Neuronal stem cell (in vitro differentiated cells): ENCODE data around the gene KAT7.
A peak's percentile ranks its signal among the peaks of the same experiment; 100 is the strongest.

Experiments used
- DNase-seq: peaks from one replicate; pipeline ENCODE4 v3.0.0-alpha.2; 2013; ENCODE audit warnings: low spot score
- H2AFZ ChIP-seq: one replicate; pipeline ENCODE4 v1.6.1; 2013; ENCODE audit warnings: mild to moderate bottlenecking, low read length, inconsistent platforms
- H2AK5ac ChIP-seq: 2 replicates; pipeline ENCODE4 v1.6.1; 2013; ENCODE audit warnings: low read depth, mild to moderate bottlenecking, inconsistent platforms, low read length, moderate library complexity, mixed read lengths
- H2BK120ac ChIP-seq: 2 replicates; pipeline ENCODE4 v1.6.1; 2013; ENCODE audit warnings: low read depth, mild to moderate bottlenecking, inconsistent platforms, low read length, moderate library complexity, mixed read lengths
- H2BK12ac ChIP-seq: one replicate; pipeline ENCODE4 v1.6.1; 2013; ENCODE audit warnings: low read length, inconsistent platforms
- H2BK15ac ChIP-seq: 2 replicates; pipeline ENCODE4 v1.6.1; 2013; ENCODE audit warnings: mild to moderate bottlenecking, low read length, inconsistent platforms, mixed read lengths
- H2BK5ac ChIP-seq: one replicate; pipeline ENCODE4 v1.6.1; 2013; ENCODE audit warnings: inconsistent platforms, mild to moderate bottlenecking, low read length, moderate library complexity
- H3K14ac ChIP-seq: one replicate; pipeline ENCODE4 v1.6.1; 2013; ENCODE audit warnings: low read length, inconsistent platforms
- H3K18ac ChIP-seq: 2 replicates; pipeline ENCODE4 v1.6.1; 2013; ENCODE audit warnings: low read length, inconsistent platforms
- H3K23ac ChIP-seq: 2 replicates; pipeline ENCODE4 v1.6.1; 2013; ENCODE audit warnings: low read depth, mild to moderate bottlenecking, mixed read lengths, low read length, inconsistent platforms; ENCODE audit not compliant: poor library complexity
- H3K27ac ChIP-seq: replicated peaks from 3 replicates; pipeline ENCODE4 v1.5.1; 2013; ENCODE audit warnings: low read length, inconsistent platforms
- H3K27me3 ChIP-seq, 3 experiments: 2 replicates each; pipeline ENCODE4 v1.6.1; 2013; ENCODE audit warnings: low read length in 3 of 3, mild to moderate bottlenecking in 2 of 3, inconsistent platforms in 1 of 3, low read depth in 1 of 3, mixed read lengths in 1 of 3, moderate library complexity in 1 of 3; ENCODE audit not compliant: control insufficient read depth in 3 of 3, insufficient read depth in 3 of 3
- H3K36me3 ChIP-seq, 2 donors: replicated peaks in 1 of 2; 2 replicates each; pipeline ENCODE4 v1.6.1; 2013; ENCODE audit warnings: low read length in 2 of 2; ENCODE audit not compliant: control insufficient read depth in 2 of 2, insufficient read depth in 2 of 2
- H3K4ac ChIP-seq: 2 replicates; pipeline ENCODE4 v1.6.1; 2013; ENCODE audit warnings: inconsistent platforms, mild to moderate bottlenecking, low read length, moderate library complexity
- H3K4me1 ChIP-seq, 2 donors: 1 replicate in 1 of 2; 2 replicates in 1 of 2; pipeline ENCODE4 v1.6.1; 2013; ENCODE audit warnings: low read length in 2 of 2, low read depth in 1 of 2; ENCODE audit not compliant: control insufficient read depth in 2 of 2, insufficient read depth in 1 of 2
- H3K4me2 ChIP-seq: one replicate; pipeline ENCODE4 v1.6.1; 2013; ENCODE audit warnings: mild to moderate bottlenecking, low read length, inconsistent platforms; ENCODE audit not compliant: insufficient read depth, poor library complexity, severe bottlenecking
- H3K4me3 ChIP-seq, 2 donors: 2 replicates each; pipeline ENCODE4 v1.5.1; 2013; ENCODE audit warnings: low read length in 2 of 2, mild to moderate bottlenecking in 2 of 2, inconsistent platforms in 1 of 2, moderate library complexity in 1 of 2
- H3K79me1 ChIP-seq: one replicate; pipeline ENCODE4 v1.6.1; 2013; ENCODE audit warnings: low read depth, mild to moderate bottlenecking, inconsistent platforms, low read length, moderate library complexity
- H3K9ac ChIP-seq: one replicate; pipeline ENCODE4 v1.6.1; 2013; ENCODE audit warnings: mild to moderate bottlenecking, low read depth, low read length, inconsistent platforms; ENCODE audit not compliant: poor library complexity
- H3K9me3 ChIP-seq, 2 donors: replicated peaks in 1 of 2; 2 replicates each; pipeline versions ENCODE3 to v1.6.1; 2013; ENCODE audit warnings: low read length in 2 of 2, mild to moderate bottlenecking in 2 of 2, inconsistent platforms in 1 of 2, low read depth in 1 of 2, mixed read lengths in 1 of 2, moderate library complexity in 1 of 2; ENCODE audit not compliant: control insufficient read depth in 2 of 2, insufficient read depth in 1 of 2
- H4K8ac ChIP-seq: one replicate; pipeline ENCODE4 v1.6.1; 2013; ENCODE audit warnings: low read depth, mild to moderate bottlenecking, inconsistent platforms, low read length, moderate library complexity
- H4K91ac ChIP-seq: one replicate; pipeline ENCODE4 v1.6.1; 2013; ENCODE audit warnings: low read length, low read depth, mild to moderate bottlenecking, inconsistent platforms; ENCODE audit not compliant: poor library complexity
- WGBS, 2 donors: extraction: QIAGEN DNeasy Blood & Tissue Kit; methylation state at CpG; one replicate each; pipeline ENCODE4 v1.1.7; 2013; ENCODE audit warnings: missing lambda C conversion rate in 2 of 2, mixed read lengths in 1 of 2; ENCODE audit not compliant: insufficient read length in 2 of 2, insufficient replicate concordance in 1 of 2; ENCODE audit errors: extremely low coverage in 2 of 2; 5-methylcytosine and 5-hydroxymethylcytosine counted together

The KAT7 gene

GRCh38 chr17:49766918-49767530 lies 21.5 kb upstream of the KAT7 start:
- Histone ChIP-seq H2BK12ac (no peak overlapping the region), H3K4me1 (peaks cover 5 to 9% of the 10 kb centered on the region in 2 donors), H2BK5ac (no peak overlapping the region), H3K27ac (no peak overlapping the region), H3K27me3 (peaks cover 0 to 9% (median 2%) of the 10 kb centered on the region in 3 experiments), H3K4ac (no peak overlapping the region), H2BK120ac (no peak overlapping the region), H4K91ac (no peak overlapping the region), H3K14ac (no peak overlapping the region), H4K8ac (no peak overlapping the region), H3K79me1 (peaks cover 4% of the 10 kb centered on the region), H3K23ac (no peak overlapping the region), H3K9me3 (no peaks in the 10 kb centered on the region), H3K9ac (no peak overlapping the region), H2AK5ac (no peak overlapping the region), H2BK15ac (no peak overlapping the region), H3K4me2 (no peak overlapping the region), H3K18ac (no peak overlapping the region), H3K36me3 (no peaks in the 10 kb centered on the region), H2AFZ (no peak overlapping the region), H3K4me3 (no peak overlapping the region)
- no peak for DNase-seq
- no CpG with 5 or more reads among the region's 3 CpGs for WGBS, 2 donors

- Histone ChIP-seq H2BK12ac (no peak overlapping the region), H3K79me1 (no peaks in the 10 kb centered on the region), H3K36me3 (no peaks in the 10 kb centered on the region), H3K4me3 (no peak overlapping the region), H3K9ac (no peak overlapping the region), H2AFZ (no peak overlapping the region), H3K4me1 (peaks cover 14 to 24% of the 10 kb centered on the region in 2 donors), H3K9me3 (no peaks in the 10 kb centered on the region), H3K4me2 (no peak overlapping the region), H2AK5ac (no peak overlapping the region), H3K27ac (no peak overlapping the region), H4K91ac (no peak overlapping the region), H2BK120ac (no peak overlapping the region), H3K27me3 (no peaks in the 10 kb centered on the region), H3K23ac (no peak overlapping the region), H2BK5ac (no peak overlapping the region), H4K8ac (no peak overlapping the region), H3K14ac (no peak overlapping the region), H2BK15ac (no peak overlapping the region), H3K18ac (no peak overlapping the region), H3K4ac (no peak overlapping the region)
- whole genome bisulfite sequencing, 2 donors: no CpG with 5 or more reads among the region's 8 CpGs
- no peak for DNase-seq
Observed at GRCh38 chr17:49775546-49776260, 12.8 kb upstream of the KAT7 start.

GRCh38 chr17:49776551-49777300 lies 11.8 kb upstream of the KAT7 start:
- Histone ChIP-seq H2BK15ac (no peak overlapping the region), H3K27ac (no peak overlapping the region), H3K9ac (no peak overlapping the region), H2AK5ac (no peak overlapping the region), H3K14ac (no peak overlapping the region), H4K8ac (no peak overlapping the region), H2BK12ac (no peak overlapping the region), H3K23ac (no peak overlapping the region), H4K91ac (peak overlapping the region; percentile 56), H3K36me3 (no peaks in the 10 kb centered on the region), H3K4me1 (peaks cover 14 to 24% of the 10 kb centered on the region in 2 donors), H3K18ac (no peak overlapping the region), H3K79me1 (no peaks in the 10 kb centered on the region), H3K4me2 (no peak overlapping the region), H2AFZ (peak overlapping the region; percentile 19), H2BK5ac (no peak overlapping the region), H3K4me3 (no peak overlapping the region), H3K4ac (no peak overlapping the region), H3K27me3 (no peaks in the 10 kb centered on the region), H2BK120ac (no peak overlapping the region), H3K9me3 (no peaks in the 10 kb centered on the region)
- DNase-seq: no peak
- no CpG with 5 or more reads among the region's 8 CpGs for WGBS, 2 donors

GRCh38 chr17:49777563-49777962 lies 10.9 kb upstream of the KAT7 start:
- no peak overlapping the region for H3K4me3 ChIP-seq
- H4K91ac ChIP-seq: no peak overlapping the region
- no peak overlapping the region for H3K23ac ChIP-seq
- peaks cover 14 to 24% of the 10 kb centered on the region in 2 donors for H3K4me1 ChIP-seq
- H3K14ac ChIP-seq: no peak overlapping the region
- no peaks in the 10 kb centered on the region for H3K9me3 ChIP-seq
- no peak overlapping the region for H3K4me2 ChIP-seq
- H3K4ac ChIP-seq: no peak overlapping the region
- no peaks in the 10 kb centered on the region for H3K79me1 ChIP-seq
- no peak overlapping the region for H2AK5ac ChIP-seq
- no peak overlapping the region for H3K9ac ChIP-seq
- H2BK120ac ChIP-seq: no peak overlapping the region
- H3K36me3 ChIP-seq: no peaks in the 10 kb centered on the region
- DNase-seq: no peak
- no peak overlapping the region for H4K8ac ChIP-seq
- peak overlapping the region; percentile 55 for H2AFZ ChIP-seq
- no peak overlapping the region for H2BK5ac ChIP-seq
- no peak overlapping the region for H3K27ac ChIP-seq
- no peak overlapping the region for H2BK12ac ChIP-seq
- no CpG with 5 or more reads among the region's 2 CpGs for WGBS, 2 donors
- H2BK15ac ChIP-seq: no peak overlapping the region
- H3K27me3 ChIP-seq: no peaks in the 10 kb centered on the region
- no peak overlapping the region for H3K18ac ChIP-seq
